Keratinocyte (primary cell): ENCODE results near the gene CEP170B. TPM values are rescaled to one million over a fixed set of nuclear protein-coding genes. Genes with fewer than 3 reads are reported as not detected.

Experiments
- DNase-seq: peaks from one replicate; pipeline ENCODE4 v3.0.0-alpha.2; 2011; ENCODE audit warnings: low read depth, missing footprints, low spot score
- FAIRE-seq: peaks from 2 replicates; lab custom pipeline; 2011; peaks lifted over from hg19 to GRCh38; lab: Jason Lieb, UNC
- H2AFZ ChIP-seq: 2 replicates; pipeline ENCODE4 v1.6.0; 2012; ENCODE audit warnings: low read length, control low read depth, inconsistent platforms; ENCODE audit not compliant: control insufficient read depth
- H3K27ac ChIP-seq: 2 replicates; pipeline ENCODE4 v1.5.1; 2011; ENCODE audit warnings: low read length; ENCODE audit not compliant: control insufficient read depth, insufficient read depth
- H3K27me3 ChIP-seq: 3 replicates; pipeline ENCODE4 v1.6.0; 2011; ENCODE audit warnings: low read length; ENCODE audit not compliant: control insufficient read depth, insufficient read depth; ENCODE audit errors: extremely low read depth
- H3K36me3 ChIP-seq, 2 experiments: 2 replicates in 1 of 2; 3 replicates in 1 of 2; pipeline ENCODE4 v1.5.1; 2011; ENCODE audit warnings: low read length in 2 of 2, mild to moderate bottlenecking in 1 of 2; ENCODE audit not compliant: control insufficient read depth in 2 of 2, insufficient read depth in 2 of 2; ENCODE audit errors: extremely low read depth in 1 of 2
- H3K4me1 ChIP-seq: 3 replicates; pipeline ENCODE4 v1.5.1; 2011; ENCODE audit warnings: low read length; ENCODE audit not compliant: control insufficient read depth, insufficient read depth; ENCODE audit errors: extremely low read depth
- H3K4me2 ChIP-seq: 3 replicates; pipeline ENCODE4 v1.6.0; 2011; ENCODE audit warnings: low read depth, low read length; ENCODE audit not compliant: control insufficient read depth, insufficient read depth; ENCODE audit errors: extremely low read depth
- H3K4me3 ChIP-seq, 3 experiments: fragments of 200-600 bp in 1 of 3; sonication (generic) in 1 of 3; 2 replicates in 2 of 3; 3 replicates in 1 of 3; pipeline ENCODE4 v1.5.1; 2011 to 2016; ENCODE audit warnings: low read length in 3 of 3, mild to moderate bottlenecking in 3 of 3, control low read depth in 2 of 3, inconsistent platforms in 1 of 3, low read depth in 1 of 3, mixed read lengths in 1 of 3, mixed run types in 1 of 3, moderate library complexity in 1 of 3; ENCODE audit not compliant: control insufficient read depth in 2 of 3, insufficient read depth in 2 of 3; ENCODE audit errors: extremely low read depth in 1 of 3
- H3K79me2 ChIP-seq: 2 replicates; pipeline ENCODE4 v1.6.0; 2012; ENCODE audit warnings: low read length; ENCODE audit not compliant: control insufficient read depth, insufficient read depth
- H3K9ac ChIP-seq: 3 replicates; pipeline ENCODE4 v1.6.0; 2011; ENCODE audit warnings: low read length; ENCODE audit not compliant: control insufficient read depth, insufficient read depth; ENCODE audit errors: extremely low read depth
- H3K9me1 ChIP-seq: 3 replicates; pipeline ENCODE4 v1.6.0; 2011; ENCODE audit warnings: low read length; ENCODE audit not compliant: control insufficient read depth, insufficient read depth; ENCODE audit errors: extremely low read depth
- H3K9me3 ChIP-seq: 2 replicates; pipeline ENCODE4 v1.5.1; 2012; ENCODE audit warnings: low read depth, low read length; ENCODE audit not compliant: control insufficient read depth
- H4K20me1 ChIP-seq: 3 replicates; pipeline ENCODE4 v1.6.0; 2011; ENCODE audit warnings: low read length; ENCODE audit not compliant: control insufficient read depth, insufficient read depth; ENCODE audit errors: extremely low read depth
- CTCF ChIP-seq, 3 experiments: IDR thresholded peaks in 1 of 3; conservative IDR thresholded peaks in 1 of 3; optimal IDR thresholded peaks in 1 of 3; 2 replicates in 2 of 3; 3 replicates in 1 of 3; pipeline versions ENCODE3 to v1.5.1; 2011; ENCODE audit warnings: low read length in 3 of 3, mild to moderate bottlenecking in 3 of 3, moderate library complexity in 2 of 3, control low read depth in 1 of 3, inconsistent platforms in 1 of 3; ENCODE audit not compliant: insufficient read depth in 2 of 3; ENCODE audit errors: extremely low read depth in 1 of 3
- EZH2 ChIP-seq: IDR thresholded peaks from one replicate; pipeline ENCODE4 v1.6.1; 2012; ENCODE audit warnings: inconsistent platforms, mild to moderate bottlenecking, low read length, moderate library complexity
- dilution Hi-C: fragments of 300-500 bp; cut with MboI; formaldehyde crosslinking; loops from one replicate; pipeline ENCODE4 v1.7.0; 2020; ENCODE audit warnings: low sequenced_read_pairs; ENCODE audit not compliant: extremely low pct_ligation_motif_present
- polyA plus RNA-seq, 5 experiments: library from polyadenylated mRNA; depleted of rRNA in 3 of 5; stranded (reverse) in 3 of 5; stranded (forward) in 1 of 5; unstranded in 1 of 5; fragments of >200 nt; gene quantifications; 1 replicate in 1 of 5; 2 replicates in 3 of 5; 3 replicates in 1 of 5; pipeline versions ENCODE4 v1.2.1 to v1.2.3, GENCODE V29; 2011 to 2012; ENCODE audit warnings: missing spikeins in 2 of 5, low read depth in 1 of 5, low replicate concordance in 1 of 5

Gene CEP170B
- polyA plus RNA-seq, 1 donor (not counting 4 experiments of a cell fraction or from before 2014, with no cell fraction given) = 8.7 TPM

DNA sequence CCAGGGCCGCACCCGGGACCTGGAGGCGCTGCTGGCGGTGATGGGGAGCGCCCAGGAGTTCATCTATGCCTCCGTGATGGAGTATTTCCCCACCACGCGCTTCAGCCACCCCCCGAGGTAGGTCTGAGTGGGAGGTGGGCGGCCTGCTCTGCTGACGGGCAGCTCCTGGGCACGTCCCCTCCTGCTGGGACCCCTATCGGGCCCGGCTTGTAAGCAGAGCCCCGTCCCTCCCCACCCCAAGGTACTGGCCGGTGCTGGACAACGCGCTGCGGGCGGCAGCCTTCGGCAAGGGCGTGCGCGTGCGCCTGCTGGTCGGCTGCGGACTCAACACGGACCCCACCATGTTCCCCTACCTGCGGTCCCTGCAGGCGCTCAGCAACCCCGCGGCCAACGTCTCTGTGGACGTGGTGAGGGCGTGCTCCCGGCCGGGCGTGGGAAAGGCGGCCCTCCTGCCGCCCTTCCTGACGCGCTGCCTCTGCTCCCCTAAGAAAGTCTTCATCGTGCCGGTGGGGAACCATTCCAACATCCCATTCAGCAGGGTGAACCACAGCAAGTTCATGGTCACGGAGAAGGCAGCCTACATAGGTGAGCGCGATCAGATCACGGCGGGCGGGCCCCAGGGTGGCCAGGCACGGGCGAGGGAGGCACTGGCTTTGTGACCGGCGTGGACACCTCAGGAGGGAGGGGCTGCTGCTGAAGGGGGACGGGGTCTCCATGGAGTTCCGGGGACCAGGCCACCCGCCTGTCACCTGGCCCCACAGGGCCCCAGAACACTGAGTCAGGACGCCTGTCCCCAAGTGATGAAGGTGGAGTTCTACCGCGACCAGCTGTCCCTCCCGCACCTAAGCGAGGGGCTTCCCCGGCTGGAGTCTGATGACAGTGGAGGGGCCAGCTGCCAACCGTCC is 67.0 kb downstream of the CEP170B start:
- no peaks in the 10 kb centered on the region for H3K4me1 ChIP-seq
- no peak overlapping the region for H3K9ac ChIP-seq
- H3K27me3 ChIP-seq = peaks cover 24% of the 10 kb centered on the region
- H2AFZ ChIP-seq = no peak overlapping the region
- H3K36me3 ChIP-seq = no peaks in the 10 kb centered on the region
- DNase-seq (no peak), FAIRE-seq (no peak)
- H3K27ac ChIP-seq = no peak overlapping the region
- no peak overlapping the region for H3K4me2 ChIP-seq
- no peaks in the 10 kb centered on the region for H4K20me1 ChIP-seq
- H3K9me3 ChIP-seq = no peaks in the 10 kb centered on the region
- no peak for TF ChIP-seq EZH2
- TF ChIP-seq CTCF (optimal IDR thresholded peaks at IDR 0.05 in 1 of 3, IDR thresholded peaks at IDR 0.05 in 1 of 3, conservative IDR thresholded peaks at IDR 0.05 in 1 of 3; ENCODE audit: extremely low read depth in 1 of 3, insufficient read depth in 2 of 3, low read length in 3 of 3) = no peak
- H3K9me1 ChIP-seq = no peaks in the 10 kb centered on the region
- H3K4me3 ChIP-seq = no peak overlapping the region
- no peaks in the 10 kb centered on the region for H3K79me2 ChIP-seq
- dilution Hi-C loops = no loop called here

DNA sequence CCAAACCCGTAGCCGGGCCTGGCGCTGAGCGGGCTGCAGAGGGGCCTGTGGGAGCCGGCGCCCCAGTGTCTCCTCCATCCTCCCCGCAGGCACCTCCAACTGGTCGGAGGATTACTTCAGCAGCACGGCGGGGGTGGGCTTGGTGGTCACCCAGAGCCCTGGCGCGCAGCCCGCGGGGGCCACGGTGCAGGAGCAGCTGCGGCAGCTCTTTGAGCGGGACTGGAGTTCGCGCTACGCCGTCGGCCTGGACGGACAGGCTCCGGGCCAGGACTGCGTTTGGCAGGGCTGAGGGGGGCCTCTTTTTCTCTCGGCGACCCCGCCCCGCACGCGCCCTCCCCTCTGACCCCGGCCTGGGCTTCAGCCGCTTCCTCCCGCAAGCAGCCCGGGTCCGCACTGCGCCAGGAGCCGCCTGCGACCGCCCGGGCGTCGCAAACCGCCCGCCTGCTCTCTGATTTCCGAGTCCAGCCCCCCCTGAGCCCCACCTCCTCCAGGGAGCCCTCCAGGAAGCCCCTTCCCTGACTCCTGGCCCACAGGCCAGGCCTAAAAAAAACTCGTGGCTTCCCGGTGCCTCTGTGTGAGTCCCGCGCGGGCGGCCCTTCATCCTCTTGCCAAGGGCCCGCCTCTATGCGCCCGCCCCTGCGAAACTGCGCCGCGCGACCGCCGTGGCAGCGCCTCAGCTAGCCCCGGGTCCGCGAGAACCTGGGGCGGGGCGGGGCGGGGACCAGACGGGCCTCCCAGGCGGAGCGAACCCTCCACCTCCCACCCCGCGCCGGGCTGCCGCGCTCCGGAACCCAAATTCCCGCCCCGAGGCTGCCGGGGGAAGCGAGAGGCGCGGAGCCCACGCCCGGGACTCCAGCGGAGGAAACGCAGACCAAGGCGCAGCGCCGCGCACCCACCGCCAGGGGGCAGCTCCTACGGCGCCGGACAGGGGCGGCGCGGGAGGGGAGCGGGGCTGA is 67.9 kb downstream of the CEP170B start:
- Histone ChIP-seq H3K4me3 (peak overlapping the region; percentile 36 to 59 (median 47)), H3K79me2 (no peaks in the 10 kb centered on the region), H4K20me1 (no peaks in the 10 kb centered on the region), H3K36me3 (no peaks in the 10 kb centered on the region), H3K9me1 (no peaks in the 10 kb centered on the region), H3K9me3 (no peaks in the 10 kb centered on the region), H2AFZ (peak overlapping the region; percentile 2), H3K27me3 (peaks cover 24% of the 10 kb centered on the region), H3K9ac (peak overlapping the region; percentile 35), H3K4me2 (peak overlapping the region; percentile 61), H3K4me1 (no peaks in the 10 kb centered on the region), H3K27ac (no peak overlapping the region)
- dilution Hi-C loops = no loop called here
- no peak for FAIRE-seq
- TF ChIP-seq CTCF (optimal IDR thresholded peaks at IDR 0.05 in 1 of 3, IDR thresholded peaks at IDR 0.05 in 1 of 3, conservative IDR thresholded peaks at IDR 0.05 in 1 of 3; ENCODE audit: extremely low read depth in 1 of 3, insufficient read depth in 2 of 3, low read length in 3 of 3) = peak in 2 of 3 experiments; percentile 75 to 87
- no peak for TF ChIP-seq EZH2
- DNase-seq = no peak
